GM19467 (cell line): ENCODE measurements around the gene BMERB1.

ENCODE experiments used
- ATAC-seq: cut with Tn5 transposase; IDR thresholded peaks from one replicate; pipeline ENCODE4 v1.9.1; 2021; ENCODE audit warnings: mild to moderate bottlenecking, moderate library complexity; ENCODE audit not compliant: unreplicated experiment

The BMERB1 gene

DNA sequence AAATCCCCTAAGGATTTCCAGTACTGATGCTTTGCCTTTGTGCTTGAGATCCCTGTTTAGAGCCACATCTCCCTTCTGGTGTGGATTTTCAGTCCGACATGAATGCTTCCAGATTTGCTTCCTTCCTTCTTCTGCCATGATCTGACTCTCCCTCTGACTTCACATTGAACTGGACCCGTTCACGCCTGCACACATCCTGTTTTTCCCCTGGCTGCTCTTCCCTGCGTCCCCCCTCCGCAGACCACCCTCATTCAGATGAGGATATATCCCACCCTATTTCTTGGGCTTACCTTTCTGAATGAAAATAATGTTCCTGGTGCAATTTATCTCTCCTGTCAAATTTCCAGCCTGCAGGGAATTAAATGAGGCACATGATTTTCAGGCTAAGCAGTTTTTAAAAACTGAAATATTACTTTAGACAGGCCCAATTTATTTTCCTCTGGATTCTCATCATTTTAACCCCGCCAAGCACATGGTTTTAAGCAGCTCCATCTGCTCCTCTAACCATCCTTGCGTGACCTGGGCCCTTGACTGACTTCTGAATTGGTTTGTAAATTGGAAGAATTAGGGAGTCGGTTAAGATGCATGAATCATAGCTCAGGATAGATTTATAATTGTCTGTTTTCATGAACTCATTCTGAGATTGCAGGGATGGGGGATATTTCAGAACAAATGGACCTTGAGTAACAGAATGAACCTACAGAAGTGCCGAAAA lies 59.2 kb downstream of the BMERB1 start:
- no peak for ATAC-seq

DNA sequence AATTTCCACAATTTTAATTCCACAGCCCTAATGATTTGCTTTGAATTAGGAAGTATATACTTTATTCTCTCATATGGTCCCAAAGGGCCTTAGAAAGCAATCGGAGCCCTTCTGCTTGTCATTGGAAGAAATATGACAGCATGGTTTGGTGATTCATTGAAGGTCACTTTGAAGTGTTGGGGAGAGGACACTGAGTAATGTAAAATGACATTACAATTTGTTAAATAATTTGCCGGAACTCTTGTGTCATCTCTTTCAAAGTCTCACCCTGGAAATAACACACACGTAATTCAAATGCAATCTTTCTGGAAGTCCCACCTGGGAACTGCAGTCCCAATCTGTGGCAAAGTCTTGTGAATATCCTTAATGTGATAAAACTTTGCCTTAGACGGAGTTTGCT lies 59.8 kb downstream of the BMERB1 start:
- ATAC-seq: no peak

DNA sequence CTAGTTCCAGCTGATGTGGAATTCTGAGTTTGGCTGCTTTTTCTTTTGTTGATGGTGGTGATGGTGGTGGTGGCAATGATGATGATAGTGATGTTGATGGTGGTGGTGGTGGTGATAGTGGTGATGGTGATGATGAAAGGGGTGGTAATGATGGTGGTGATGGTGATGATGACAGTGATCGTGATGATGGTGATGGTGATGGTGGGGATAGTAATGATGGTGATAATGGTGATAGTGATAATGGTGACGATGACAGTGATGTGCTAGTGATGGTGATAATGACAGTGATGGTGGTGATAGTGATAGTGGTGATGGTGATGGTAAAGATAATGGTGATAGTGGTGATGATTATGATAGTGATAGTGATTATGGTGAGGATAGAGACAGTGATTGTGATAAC lies 61.5 kb downstream of the BMERB1 start:
- ATAC-seq: no peak

DNA sequence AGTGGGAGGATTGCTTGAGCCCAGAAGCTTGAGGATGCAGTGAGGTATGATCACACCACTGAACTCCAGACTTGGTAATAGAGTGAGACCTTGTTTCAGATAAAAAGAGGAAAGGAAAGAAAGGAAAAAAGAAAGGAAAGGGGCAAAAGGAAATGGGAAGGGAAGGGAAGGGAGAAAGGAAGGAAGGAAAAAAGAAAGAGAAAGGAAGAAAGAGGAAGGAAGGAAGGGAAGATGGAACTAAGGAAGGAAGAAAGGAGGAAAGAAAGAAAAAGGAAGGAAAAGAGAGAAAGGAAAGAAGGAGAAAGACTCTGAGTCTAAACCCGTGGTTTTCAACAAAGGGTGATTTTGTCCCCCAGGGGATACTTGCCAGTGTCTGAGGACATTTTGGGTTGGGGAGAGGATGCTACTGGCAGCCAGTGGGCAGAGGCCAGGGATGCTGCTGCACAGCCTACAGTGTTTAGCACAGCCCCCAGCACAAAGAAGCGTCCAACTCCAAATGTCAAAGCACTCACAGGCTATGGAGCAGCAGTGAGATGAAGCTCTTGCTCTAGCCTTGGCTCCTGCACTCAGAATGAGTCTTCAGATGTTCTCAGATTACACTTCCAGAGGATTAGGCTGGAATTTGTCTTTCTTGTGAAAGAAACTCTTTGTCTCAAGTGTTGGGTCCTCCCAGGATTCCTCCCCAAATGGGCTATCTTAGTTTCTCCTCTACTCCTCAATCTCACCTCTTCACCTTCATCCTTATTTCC lies 64.2 kb downstream of the BMERB1 start:
- ATAC-seq: no peak

DNA sequence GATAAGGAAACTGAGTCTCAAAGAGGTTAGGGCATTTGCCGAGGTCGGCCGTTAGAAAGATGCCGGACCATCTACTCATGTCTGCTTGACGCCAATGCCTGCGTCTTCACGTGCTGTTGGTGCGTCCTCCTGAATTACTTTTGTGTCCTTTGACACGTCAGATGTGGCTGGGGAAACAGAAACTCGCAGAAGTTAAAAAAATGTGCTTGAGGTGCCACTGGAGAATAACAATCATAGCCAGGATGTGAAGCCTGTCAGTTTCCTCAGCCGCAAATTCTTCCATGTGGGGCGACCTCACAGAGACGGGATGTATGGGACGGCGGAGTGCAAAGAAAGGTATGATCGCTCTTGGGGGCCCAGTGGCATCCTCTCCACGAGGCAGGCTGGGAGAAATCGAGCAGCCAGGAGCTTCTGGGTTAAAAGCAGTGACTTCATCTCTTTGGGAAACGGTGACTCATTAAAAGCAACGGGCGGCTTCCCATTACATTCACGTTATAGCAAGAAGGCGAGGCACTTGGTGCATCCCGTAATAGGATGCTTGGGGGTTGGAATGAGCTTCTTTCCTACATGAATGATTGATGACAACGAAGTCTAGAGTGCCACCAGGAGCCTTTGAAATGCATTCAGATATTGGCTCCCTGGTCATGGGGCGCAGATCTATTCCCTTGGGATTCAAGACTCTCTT lies 67.8 kb downstream of the BMERB1 start:
- no peak for ATAC-seq

DNA sequence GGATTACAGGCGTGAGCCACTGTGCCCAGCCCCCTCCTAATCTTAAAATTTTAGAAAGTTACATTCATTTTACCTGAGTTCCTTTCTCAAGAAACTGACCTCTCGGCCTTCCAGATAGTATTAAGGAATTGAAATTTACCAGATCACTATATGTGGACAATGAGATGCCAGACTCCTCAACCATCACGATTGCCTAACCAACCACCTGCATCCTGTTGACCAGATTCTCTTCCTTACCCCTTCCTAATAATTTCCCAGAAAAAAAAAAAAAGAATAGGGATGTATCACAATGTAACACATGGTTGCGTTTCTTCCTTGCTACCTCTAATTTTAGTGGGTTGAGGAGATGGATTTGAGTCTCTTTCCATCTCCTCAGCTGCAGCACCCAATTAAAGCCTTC lies 72.1 kb downstream of the BMERB1 start:
- ATAC-seq: no peak

DNA sequence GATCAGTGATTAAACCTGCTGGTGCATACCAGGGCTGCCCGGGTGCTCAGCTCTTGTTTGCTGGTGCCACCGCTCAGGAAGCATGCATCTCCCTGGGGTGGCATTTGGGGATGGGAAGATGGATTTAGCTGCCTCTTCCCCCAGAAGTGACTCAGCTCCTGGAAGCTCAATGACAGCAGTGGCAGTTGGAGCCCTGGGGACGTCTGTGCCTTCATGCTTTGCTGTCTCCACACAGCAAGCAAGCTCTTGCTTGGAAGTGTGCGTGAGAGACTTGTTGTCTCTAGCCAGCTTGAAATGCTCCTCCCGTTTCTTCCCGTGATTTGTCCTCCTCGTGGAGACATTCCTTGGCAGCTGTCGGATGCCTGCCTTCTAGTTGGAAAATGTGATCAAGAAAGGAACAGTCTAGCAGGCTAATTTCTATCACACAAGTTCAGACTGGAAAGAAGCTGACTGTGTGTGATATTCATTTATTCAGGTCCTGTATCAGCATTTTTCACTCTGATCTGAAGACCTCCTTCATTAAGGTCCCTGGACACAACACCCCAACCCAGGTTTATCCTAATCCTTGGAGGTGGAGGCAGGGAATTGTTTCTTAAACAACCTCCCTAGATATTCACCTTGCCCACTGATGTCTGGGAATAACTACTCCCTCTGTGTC lies 73.0 kb downstream of the BMERB1 start:
- ATAC-seq: no peak

DNA sequence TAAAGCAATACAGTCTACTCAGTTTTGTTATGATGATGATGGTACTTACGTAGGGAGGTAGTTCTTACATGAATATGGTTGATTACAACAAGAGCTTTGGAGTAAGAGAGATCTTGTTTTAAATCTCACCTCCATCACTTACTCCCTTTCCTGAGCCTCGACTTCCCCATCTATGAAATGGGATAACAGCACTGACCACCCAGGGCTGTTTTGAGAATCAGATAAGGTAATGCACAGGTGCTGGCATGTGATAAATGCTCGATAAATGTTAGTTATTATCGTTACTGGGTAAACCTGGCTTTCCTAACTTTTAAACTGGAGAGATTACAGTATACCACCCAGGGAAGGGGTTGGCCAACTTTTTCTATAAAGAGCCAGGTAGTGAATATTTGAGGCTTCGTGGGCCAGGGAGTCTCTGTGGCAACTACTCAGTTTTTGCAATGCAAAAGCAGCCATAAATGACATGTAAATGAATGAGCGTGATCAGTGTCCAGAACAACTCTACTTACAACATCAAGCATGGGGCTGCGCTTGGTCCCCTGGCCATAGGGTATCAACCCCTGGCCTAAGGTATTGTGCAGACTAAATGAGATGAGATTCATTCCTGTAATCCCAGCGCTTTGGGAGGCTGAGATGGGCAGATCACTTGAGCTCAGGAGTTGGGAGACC lies 73.7 kb downstream of the BMERB1 start:
- ATAC-seq: no peak

DNA sequence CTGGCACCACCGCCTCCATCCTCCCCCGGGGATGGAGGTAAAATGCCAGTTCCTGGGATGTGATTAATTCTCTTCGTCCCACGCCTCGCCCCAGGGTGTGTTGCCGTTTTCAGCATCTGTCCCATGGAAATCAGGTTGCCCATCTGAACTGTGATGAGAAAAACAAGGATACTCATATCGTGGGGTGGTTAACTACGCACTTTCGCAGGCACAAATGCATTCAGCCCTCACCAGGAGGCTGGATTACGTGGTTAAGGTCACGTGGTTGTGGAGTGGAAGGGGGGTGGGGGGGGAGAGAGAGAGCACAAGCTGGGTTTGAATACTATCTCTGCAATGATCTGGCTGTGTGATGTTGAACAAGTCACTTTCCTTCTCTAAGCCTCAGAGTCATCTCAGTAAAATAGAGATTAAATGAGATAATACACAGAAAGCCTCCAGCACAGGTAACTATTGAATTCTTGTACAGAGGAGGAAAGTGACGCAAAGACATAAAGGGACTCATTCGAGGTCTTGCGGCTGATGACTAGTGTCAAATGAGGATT lies 74.7 kb downstream of the BMERB1 start:
- ATAC-seq: no peak

DNA sequence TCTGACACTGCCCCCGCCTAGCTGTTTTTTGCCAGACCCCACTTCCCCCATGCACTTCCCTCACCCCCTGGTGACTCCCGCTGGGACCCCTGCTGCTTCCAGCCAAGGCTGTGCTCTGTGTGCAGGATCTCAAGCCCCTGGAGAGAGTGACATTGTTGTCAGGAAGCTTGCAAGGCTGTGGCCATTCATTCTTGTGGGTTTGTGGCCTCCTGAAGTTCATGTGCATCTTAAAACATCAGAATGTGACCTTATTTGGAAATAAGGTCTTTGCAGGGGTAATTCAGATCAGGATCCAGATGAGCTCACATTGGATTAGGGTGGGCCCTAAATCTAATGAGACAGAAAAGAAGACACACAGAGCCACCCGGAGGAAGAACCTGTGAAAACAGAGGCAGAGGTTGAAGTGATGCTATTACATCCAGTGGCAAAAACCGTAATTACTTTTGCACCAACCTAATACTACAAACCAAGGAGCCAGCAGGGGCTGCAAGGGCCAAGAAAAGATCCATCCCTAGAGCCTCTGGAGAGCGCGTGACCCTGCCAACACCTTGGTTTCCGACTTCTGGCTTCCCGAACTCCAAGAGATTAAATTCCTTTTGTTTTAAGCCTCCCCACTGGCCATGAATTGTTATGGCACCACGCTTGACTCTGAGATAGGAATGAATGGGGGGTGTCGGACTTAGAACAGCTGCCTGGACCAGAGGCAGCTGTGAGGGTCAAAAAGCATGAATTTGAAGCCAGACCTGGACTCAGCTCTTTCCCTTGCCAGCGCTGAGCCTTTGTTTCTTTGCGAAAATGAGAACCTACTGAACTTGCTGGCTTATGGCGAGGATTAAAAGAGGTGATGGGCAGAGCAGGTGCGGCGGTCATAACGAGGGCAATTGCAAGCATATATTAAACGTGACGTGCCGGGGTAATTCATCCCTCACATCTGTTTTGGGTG lies 75.5 kb downstream of the BMERB1 start:
- no peak for ATAC-seq

DNA sequence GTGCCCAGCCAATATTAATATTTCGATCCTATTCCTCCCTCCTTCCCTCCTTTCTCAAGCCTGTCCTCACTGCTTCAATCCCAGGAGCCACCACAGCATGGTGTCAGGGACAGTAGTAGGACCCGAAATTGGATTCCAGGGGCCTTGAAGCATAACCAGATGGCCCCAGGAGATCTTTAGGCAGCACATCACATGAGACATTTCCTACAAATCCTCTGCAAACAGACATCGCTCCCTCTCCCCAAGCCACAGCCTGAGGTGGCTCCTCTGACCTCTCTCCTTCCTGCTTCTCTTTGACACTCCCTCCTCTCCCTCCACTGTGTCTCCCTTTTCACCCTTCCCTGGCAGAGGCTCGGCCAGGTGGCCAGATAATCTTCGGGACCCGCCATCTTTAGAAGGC lies 76.6 kb downstream of the BMERB1 start:
- ATAC-seq: no peak

DNA sequence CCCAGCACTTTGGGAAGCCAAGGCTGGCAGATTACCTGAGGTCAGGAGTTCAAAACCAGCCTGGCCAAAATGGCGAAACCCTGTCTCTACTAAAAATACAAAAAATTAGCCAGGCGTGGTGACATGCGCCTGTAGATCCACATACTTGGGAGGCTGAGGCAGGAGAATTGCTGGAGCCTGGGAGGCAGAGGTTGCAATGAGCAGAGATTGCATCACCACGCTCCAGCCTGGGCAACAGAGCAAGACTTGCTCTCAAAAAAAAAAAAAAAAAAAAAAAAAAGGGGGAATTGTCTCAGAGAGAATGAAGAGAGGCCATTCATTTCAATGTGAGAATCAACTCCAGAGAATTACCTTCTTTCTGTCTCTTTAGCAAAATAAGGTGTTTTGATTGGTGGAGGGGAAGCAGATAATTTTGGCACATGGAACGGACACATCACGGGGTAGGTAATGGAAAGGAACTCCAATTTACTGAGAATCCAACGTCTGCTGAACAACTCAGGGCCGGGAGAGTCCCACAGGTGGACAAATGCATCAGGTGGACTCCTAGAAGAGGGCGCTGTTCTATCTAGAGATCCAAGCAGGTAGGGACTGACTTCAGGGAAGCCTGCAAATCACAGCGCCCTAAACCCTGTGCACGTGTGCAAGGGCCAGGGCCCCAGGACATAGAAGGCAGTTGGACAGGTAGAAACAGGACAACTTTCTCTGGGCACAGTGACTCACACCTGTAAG lies 77.5 kb downstream of the BMERB1 start:
- no peak for ATAC-seq

DNA sequence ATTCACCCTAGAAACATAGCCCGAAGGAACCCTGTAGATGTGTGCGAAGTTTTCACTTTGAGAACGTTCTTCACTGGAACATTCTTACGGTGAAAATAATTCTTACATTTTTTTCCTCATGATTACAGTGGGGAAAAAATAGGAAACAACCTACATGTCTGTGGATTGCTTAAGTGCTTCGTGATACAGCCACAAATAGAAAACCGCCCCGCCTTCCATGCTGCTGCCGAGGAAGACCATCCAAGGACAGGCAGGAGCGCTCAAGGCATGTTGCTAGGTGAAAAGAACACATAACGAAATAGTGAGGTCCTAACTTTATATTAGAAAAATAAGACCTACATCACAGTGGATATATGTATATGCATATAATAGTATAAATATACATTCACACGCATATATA lies 78.8 kb downstream of the BMERB1 start:
- no peak for ATAC-seq

DNA sequence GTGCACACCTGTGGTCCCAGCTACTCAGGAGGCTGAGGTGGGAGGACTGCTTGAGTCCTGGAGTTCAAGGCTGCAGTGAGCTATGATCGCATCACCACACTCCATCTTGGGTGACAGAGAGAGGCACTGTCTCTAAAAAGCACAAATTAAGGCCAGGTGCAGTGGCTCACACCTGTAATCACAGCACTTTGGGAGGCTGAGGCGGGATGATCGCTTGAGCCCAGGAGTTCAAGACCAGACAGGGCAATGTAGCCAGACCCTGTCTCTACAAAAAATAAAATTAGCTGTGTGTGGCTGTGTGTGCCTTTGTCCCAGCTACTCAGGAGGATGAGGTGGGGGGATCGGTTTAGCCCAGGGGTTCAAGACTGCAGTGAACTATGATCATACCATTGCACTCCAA lies 81.6 kb downstream of the BMERB1 start:
- no peak for ATAC-seq

DNA sequence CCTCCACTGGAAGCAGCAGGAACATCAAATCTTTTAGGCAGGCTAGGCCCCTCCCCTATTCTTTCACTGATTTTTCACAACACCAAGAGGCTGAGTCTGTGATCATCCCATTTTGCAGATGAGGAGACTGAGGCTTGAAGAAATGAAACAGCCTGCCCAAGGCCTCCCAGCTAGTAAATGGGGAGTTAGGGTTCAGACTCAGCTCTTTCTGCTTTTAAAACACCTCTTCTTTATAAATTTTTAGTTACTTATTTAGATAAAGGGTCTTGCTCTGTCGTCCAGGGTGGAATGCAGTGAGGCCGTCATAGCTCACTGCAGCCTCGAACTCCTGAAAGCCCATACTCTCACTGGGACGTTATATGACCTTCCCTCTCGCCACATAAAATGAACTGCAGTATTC lies 82.2 kb downstream of the BMERB1 start:
- no peak for ATAC-seq

DNA sequence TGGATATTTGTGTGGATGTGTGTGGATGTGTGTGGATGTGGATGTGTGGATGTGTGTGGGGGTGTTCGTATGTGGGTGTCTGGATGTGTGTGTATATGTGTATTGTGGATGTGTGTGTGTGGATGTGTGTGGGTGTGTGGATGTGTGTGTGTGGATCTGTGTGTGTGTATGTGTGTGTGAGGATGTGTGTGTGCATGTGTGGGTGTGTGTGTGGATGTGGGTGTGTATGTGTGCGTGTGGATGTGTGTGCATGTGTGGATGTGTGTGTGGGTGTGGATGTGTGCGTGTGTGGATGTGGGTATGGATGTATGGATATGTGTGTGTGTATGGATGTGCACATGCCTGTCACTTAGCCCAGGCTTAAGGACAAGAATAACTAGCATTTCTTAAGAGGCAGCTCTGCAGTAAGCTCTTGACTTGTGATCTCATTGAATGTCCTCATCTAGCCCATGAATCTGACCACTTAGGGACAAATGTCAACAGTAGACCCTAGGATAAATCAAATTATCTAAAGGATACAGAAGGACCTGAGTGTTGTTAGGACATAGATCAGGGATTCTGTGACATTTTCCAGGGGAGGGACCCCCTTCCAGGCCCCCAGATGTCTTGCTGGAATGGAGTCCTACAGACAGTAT lies 83.5 kb downstream of the BMERB1 start:
- ATAC-seq: no peak

DNA sequence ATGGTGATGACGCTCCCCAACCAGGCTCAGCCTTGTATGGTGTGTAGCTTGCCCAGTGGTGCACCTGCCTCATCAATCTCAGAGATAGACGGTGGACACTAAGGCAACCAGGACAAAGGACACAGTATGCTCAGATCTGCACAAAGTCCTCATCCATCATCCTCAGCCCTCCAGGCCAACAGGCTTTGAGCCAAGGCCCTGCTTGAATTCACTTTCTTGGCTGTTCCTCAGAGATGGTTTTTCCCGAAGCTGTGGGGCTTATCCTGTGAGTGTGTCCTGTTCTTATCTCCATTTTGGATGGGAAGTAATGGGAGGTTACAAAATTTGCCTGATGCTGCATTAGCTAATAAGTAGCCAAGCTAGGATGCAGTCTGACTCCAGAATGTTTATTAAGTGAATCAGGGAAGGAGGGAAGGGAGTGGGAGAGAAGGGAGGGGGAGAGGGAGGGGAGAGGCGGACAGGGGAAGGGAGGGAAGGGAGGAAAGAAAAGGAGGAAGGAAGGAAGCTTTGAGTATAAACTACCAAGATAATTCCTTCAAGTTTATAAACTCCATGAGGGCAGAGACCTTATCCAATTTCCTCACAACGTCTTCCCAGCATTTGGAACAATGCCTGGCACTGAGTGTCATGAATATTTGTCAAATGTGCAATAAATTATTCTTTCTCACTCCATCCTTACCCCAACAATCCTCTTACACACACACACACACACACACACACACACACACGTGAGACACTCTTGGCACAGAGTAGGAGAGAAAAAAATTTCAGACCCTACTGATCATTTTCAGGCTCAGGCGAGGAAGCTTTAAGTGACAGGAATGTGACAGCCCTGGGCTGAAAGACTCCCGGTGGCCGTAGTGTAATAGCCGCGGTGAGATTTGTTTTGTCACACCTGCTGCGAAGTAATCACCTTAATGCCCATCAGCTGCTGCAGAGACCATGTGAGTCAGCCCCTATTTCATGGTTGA lies 84.3 kb downstream of the BMERB1 start:
- no peak for ATAC-seq
